ENCODE measurements around the gene MAST4. TPM values are rescaled to one million over a fixed set of nuclear protein-coding genes. Genes with fewer than 3 reads are reported as not detected.

Gene MAST4
- total RNA-seq, 1 experiment from 2014 or later, result 26.5 TPM

DNA sequence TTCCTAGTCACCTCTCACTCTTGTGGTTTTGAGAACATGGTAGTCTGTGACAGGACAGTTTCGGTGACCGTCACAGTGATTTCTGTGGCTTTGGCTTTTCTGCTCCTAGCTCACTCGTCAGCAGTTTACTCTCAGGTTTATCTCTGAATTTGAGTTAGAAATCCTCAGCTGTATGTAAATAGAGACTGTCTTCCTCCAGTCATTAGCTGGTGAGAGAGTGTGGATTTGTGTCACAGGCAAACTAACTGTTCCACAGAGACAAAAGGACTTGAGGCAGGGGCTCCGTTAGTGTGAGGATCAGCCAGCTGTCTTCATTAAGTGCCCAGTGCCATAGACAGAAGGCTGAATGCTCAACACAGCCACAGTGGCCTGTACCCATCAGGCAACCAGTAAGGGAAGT is 469.0 kb downstream of the MAST4 start:
- intact Hi-C loops (cut with micrococcal nuclease), result no loop called here
- ChIA-PET CTCF (interaction anchor here (0.5 to 1.3 kb wide), 3 partner anchors 12 to 77 kb away, joined by 3 read pairs; no protein-coding TSS in a partner anchor), POLR2A (interaction anchor here (0.6 to 1.7 kb wide), 4 partner anchors 8 to 49 kb away, joined by 3 to 5 read pairs (median 4); no protein-coding TSS in a partner anchor)
- H3K36me3 Mint-ChIP-seq (ENCODE audit: insufficient read depth, unreplicated experiment), result peaks cover 24% of the 10 kb centered on the region
- BruUV-seq (replicated peaks), result no TSS peak
- DNase-seq (ENCODE audit: unreplicated experiment), result no peak
- peaks cover 30% of the 10 kb centered on the region for H3K4me1 Mint-ChIP-seq (ENCODE audit: insufficient read depth, unreplicated experiment)
- no peaks in the 10 kb centered on the region for H3K27me3 Mint-ChIP-seq (ENCODE audit: insufficient read depth, unreplicated experiment)
- TF ChIP-seq, protein P1, sequence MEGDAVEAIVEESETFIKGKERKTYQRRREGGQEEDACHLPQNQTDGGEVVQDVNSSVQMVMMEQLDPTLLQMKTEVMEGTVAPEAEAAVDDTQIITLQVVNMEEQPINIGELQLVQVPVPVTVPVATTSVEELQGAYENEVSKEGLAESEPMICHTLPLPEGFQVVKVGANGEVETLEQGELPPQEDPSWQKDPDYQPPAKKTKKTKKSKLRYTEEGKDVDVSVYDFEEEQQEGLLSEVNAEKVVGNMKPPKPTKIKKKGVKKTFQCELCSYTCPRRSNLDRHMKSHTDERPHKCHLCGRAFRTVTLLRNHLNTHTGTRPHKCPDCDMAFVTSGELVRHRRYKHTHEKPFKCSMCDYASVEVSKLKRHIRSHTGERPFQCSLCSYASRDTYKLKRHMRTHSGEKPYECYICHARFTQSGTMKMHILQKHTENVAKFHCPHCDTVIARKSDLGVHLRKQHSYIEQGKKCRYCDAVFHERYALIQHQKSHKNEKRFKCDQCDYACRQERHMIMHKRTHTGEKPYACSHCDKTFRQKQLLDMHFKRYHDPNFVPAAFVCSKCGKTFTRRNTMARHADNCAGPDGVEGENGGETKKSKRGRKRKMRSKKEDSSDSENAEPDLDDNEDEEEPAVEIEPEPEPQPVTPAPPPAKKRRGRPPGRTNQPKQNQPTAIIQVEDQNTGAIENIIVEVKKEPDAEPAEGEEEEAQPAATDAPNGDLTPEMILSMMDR (IDR thresholded peaks at IDR 0.05; ENCODE audit: unreplicated experiment), result no peak
- H3K27ac Mint-ChIP-seq (ENCODE audit: low read depth, unreplicated experiment), result no peak overlapping the region
- no peak overlapping the region for H3K4me3 Mint-ChIP-seq (ENCODE audit: unreplicated experiment)
- H3K9me3 Mint-ChIP-seq (ENCODE audit: unreplicated experiment), result peaks cover 8% of the 10 kb centered on the region

DNA sequence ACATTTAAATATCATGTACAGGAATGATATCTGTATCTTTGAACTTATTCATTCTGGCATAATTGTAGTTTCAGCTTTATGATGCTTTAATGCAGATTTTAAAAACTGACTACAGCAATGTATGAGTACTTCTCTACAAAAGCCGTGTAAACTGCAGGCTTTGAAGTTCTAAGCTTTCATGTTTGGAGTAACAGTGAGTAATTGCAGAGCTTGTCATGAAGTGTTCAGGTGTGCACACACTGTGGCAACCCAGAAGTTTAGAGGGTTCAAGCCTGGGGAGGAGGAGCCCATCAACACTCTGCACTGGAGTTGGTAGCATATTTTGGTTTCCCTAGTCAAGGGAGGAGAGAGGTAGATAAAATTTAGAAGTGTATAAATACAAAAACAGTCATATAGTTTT is 469.5 kb downstream of the MAST4 start:
- Mint-ChIP-seq H3K27me3 (ENCODE audit: insufficient read depth, unreplicated experiment) (no peaks in the 10 kb centered on the region), H3K9me3 (ENCODE audit: unreplicated experiment) (peaks cover 8% of the 10 kb centered on the region), H3K4me3 (ENCODE audit: unreplicated experiment) (no peak overlapping the region), H3K4me1 (ENCODE audit: insufficient read depth, unreplicated experiment) (peaks cover 28% of the 10 kb centered on the region), H3K27ac (ENCODE audit: low read depth, unreplicated experiment) (no peak overlapping the region), H3K36me3 (ENCODE audit: insufficient read depth, unreplicated experiment) (peaks cover 24% of the 10 kb centered on the region)
- TF ChIP-seq, protein P1 (IDR thresholded peaks at IDR 0.05; ENCODE audit: unreplicated experiment), result no peak
- no peak for DNase-seq (ENCODE audit: unreplicated experiment)
- POLR2A ChIA-PET, result interaction anchor here (0.6 to 1.7 kb wide), 7 partner anchors 8 to 53 kb away, joined by 3 to 5 read pairs (median 3); no protein-coding TSS in a partner anchor
- intact Hi-C loops (cut with micrococcal nuclease), result no loop called here
- no TSS peak for BruUV-seq (replicated peaks)
- CTCF ChIA-PET, result interaction anchor here (0.8 to 1.3 kb wide), 4 partner anchors 11 to 85 kb away, joined by 3 read pairs; no protein-coding TSS in a partner anchor

- POLR2A ChIA-PET, result interaction anchor here (1.7 kb wide), 1 partner anchor 19 kb away, joined by 5 read pairs; no protein-coding TSS in a partner anchor
- no peaks in the 10 kb centered on the region for H3K27me3 Mint-ChIP-seq (ENCODE audit: insufficient read depth, unreplicated experiment)
- intact Hi-C loops (cut with micrococcal nuclease), result no loop called here
- CTCF ChIA-PET, result no interaction called here
- H3K9me3 Mint-ChIP-seq (ENCODE audit: unreplicated experiment), result peaks cover 8% of the 10 kb centered on the region
- BruUV-seq (replicated peaks), result no TSS peak
- H3K36me3 Mint-ChIP-seq (ENCODE audit: insufficient read depth, unreplicated experiment), result peaks cover 24% of the 10 kb centered on the region
- H3K27ac Mint-ChIP-seq (ENCODE audit: low read depth, unreplicated experiment), result no peak overlapping the region
- no peak for DNase-seq (ENCODE audit: unreplicated experiment)
- peaks cover 18% of the 10 kb centered on the region for H3K4me1 Mint-ChIP-seq (ENCODE audit: insufficient read depth, unreplicated experiment)
- TF ChIP-seq, protein P1 (IDR thresholded peaks at IDR 0.05; ENCODE audit: unreplicated experiment), result no peak
- no peak overlapping the region for H3K4me3 Mint-ChIP-seq (ENCODE audit: unreplicated experiment)
Observed at GRCh38 chr5:67066815-67067214, 470.6 kb downstream of the MAST4 start.

DNA sequence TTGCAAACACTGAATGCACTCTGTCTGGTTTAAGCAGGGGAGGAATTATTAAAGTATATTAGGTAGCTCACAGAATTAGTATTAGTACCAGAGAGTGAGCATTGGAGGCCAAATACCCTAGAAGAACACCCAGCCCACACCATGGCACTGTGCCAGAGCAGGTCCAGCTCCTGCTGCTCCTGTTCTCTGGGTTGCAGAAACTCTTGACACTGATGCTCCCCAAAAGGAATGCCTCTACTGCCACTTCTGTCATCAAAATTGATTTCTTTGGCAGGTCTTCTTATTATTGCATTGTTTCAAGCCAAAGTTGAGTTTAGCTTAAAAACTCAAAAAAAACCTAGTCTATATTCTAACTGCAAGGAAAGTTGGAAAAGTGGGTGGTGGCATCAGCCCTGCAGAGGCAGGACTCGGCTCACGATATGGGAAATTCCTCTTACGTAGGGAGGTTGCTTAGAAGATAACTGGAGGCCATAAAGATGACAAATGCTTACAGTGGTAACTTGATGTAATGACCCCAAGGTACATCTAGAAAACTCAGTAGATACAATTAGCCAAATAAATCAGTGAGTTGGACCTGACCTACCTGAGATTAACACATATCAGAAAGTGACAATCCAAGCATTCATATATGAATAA is 477.0 kb downstream of the MAST4 start:
- Mint-ChIP-seq H3K27me3 (ENCODE audit: insufficient read depth, unreplicated experiment) (no peaks in the 10 kb centered on the region), H3K4me1 (ENCODE audit: insufficient read depth, unreplicated experiment) (peaks cover 9% of the 10 kb centered on the region), H3K4me3 (ENCODE audit: unreplicated experiment) (no peak overlapping the region), H3K36me3 (ENCODE audit: insufficient read depth, unreplicated experiment) (peaks cover 8% of the 10 kb centered on the region), H3K9me3 (ENCODE audit: unreplicated experiment) (no peaks in the 10 kb centered on the region), H3K27ac (ENCODE audit: low read depth, unreplicated experiment) (no peak overlapping the region)
- TF ChIP-seq, protein P1 (IDR thresholded peaks at IDR 0.05; ENCODE audit: unreplicated experiment), result no peak
- intact Hi-C loops (cut with micrococcal nuclease), result no loop called here
- no peak for DNase-seq (ENCODE audit: unreplicated experiment)
- POLR2A ChIA-PET, result interaction anchor here (0.7 to 1.4 kb wide), 6 partner anchors 10 to 68 kb away, joined by 3 read pairs; no protein-coding TSS in a partner anchor
- BruUV-seq (replicated peaks), result no TSS peak
- CTCF ChIA-PET, result no interaction called here
